Endothelial cell of umbilical vein (primary cell): Measurements from ENCODE around the gene PRKAG2. TPM values are rescaled to one million over a fixed set of nuclear protein-coding genes. Genes with fewer than 3 reads are reported as not detected.

ENCODE experiments used
- BruUV-seq: library from RNA; stranded (reverse); fragments of 400-500 nt; replicated peaks from 2 replicates; lab custom pipeline; 2021; lab: Mats Ljungman, UMichigan
- CTCF ChIA-PET: fragments of 300-600, 350-600 bp; sonication (Branson Sonifier 250); formaldehyde crosslinking; loops from one replicate; lab custom pipeline; 2021; ENCODE audit warnings: antibody characterized with exemption, inconsistent platforms; lab: Charles Lee
- POLR2A ChIA-PET: fragments of 300-600, 350-600 bp; sonication (Branson Sonifier 250); formaldehyde crosslinking; loops from one replicate; lab custom pipeline; 2021; ENCODE audit warnings: antibody characterized with exemption, inconsistent platforms; lab: Charles Lee
- DNase-seq: peaks from one replicate; pipeline ENCODE4 v3.0.0-alpha.2; 2011; ENCODE audit warnings: low read depth, low spot score
- FAIRE-seq: peaks from 2 replicates; lab custom pipeline; 2011; peaks lifted over from hg19 to GRCh38; lab: Jason Lieb, UNC
- H2AFZ ChIP-seq: 2 replicates; pipeline ENCODE4 v1.6.0; 2012; ENCODE audit warnings: low read depth, low read length, control low read depth, inconsistent platforms
- H3K27ac ChIP-seq: 2 replicates; pipeline ENCODE4 v1.5.1; 2011; ENCODE audit warnings: low read depth, mild to moderate bottlenecking, control low read depth, low read length, moderate library complexity; ENCODE audit not compliant: insufficient read depth
- H3K27me3 ChIP-seq, 2 experiments: 2 replicates each; pipeline versions ENCODE4 v1.6.0 to v1.6.1; 2011; ENCODE audit warnings: low read length in 2 of 2, mixed read lengths in 1 of 2; ENCODE audit not compliant: control insufficient read depth in 2 of 2, insufficient read depth in 2 of 2
- H3K36me3 ChIP-seq, 2 experiments: 2 replicates in 1 of 2; 3 replicates in 1 of 2; pipeline ENCODE4 v1.5.1; 2011; ENCODE audit warnings: low read length in 2 of 2, mild to moderate bottlenecking in 1 of 2, moderate library complexity in 1 of 2; ENCODE audit not compliant: control insufficient read depth in 2 of 2, insufficient read depth in 2 of 2; ENCODE audit errors: extremely low read depth in 1 of 2
- H3K4me1 ChIP-seq: 3 replicates; pipeline ENCODE4 v1.5.1; 2011; ENCODE audit warnings: mild to moderate bottlenecking, low read length; ENCODE audit not compliant: control insufficient read depth, insufficient read depth; ENCODE audit errors: extremely low read depth
- H3K4me2 ChIP-seq: 2 replicates; pipeline ENCODE4 v1.6.1; 2011; ENCODE audit warnings: low read length, control low read depth, mixed read lengths; ENCODE audit not compliant: insufficient read depth
- H3K4me3 ChIP-seq, 3 experiments: fragments of 200-600 bp in 1 of 3; sonication (generic), shearing (Covaris generic) in 1 of 3; replicated peaks in 1 of 3; 2 replicates each; pipeline ENCODE4 v1.5.1; 2011 to 2016; ENCODE audit warnings: control low read depth in 3 of 3, low read length in 3 of 3, mild to moderate bottlenecking in 2 of 3, inconsistent platforms in 1 of 3, low read depth in 1 of 3, moderate library complexity in 1 of 3; ENCODE audit not compliant: insufficient read depth in 1 of 3
- H3K79me2 ChIP-seq: 2 replicates; pipeline ENCODE4 v1.6.0; 2012; ENCODE audit warnings: low read length, inconsistent platforms; ENCODE audit not compliant: control insufficient read depth, insufficient read depth
- H3K9ac ChIP-seq: replicated peaks from 2 replicates; pipeline ENCODE3; 2011; ENCODE audit warnings: low read length, control low read depth; ENCODE audit not compliant: insufficient read depth; ENCODE audit errors: extremely low read depth
- H3K9me1 ChIP-seq: replicated peaks from 3 replicates; pipeline ENCODE4 v1.6.0; 2011; ENCODE audit warnings: mild to moderate bottlenecking, low read length; ENCODE audit not compliant: control insufficient read depth, insufficient read depth; ENCODE audit errors: extremely low read depth
- H3K9me3 ChIP-seq: replicated peaks from 2 replicates; pipeline ENCODE4 v1.5.1; 2012; ENCODE audit warnings: low read length, inconsistent platforms; ENCODE audit not compliant: control insufficient read depth, insufficient read depth
- H4K20me1 ChIP-seq: replicated peaks from 2 replicates; pipeline ENCODE3; 2011; ENCODE audit warnings: mild to moderate bottlenecking, low read length; ENCODE audit not compliant: control insufficient read depth, insufficient read depth; ENCODE audit errors: extremely low read depth
- CTCF ChIP-seq, 2 donors: IDR thresholded peaks; 1 replicate in 1 of 2; 2 replicates in 1 of 2; pipeline ENCODE4 v1.5.1; 2011; ENCODE audit warnings: low read length in 2 of 2, mild to moderate bottlenecking in 2 of 2, moderate library complexity in 2 of 2, control low read depth in 1 of 2, inconsistent platforms in 1 of 2, low read depth in 1 of 2; ENCODE audit not compliant: insufficient read depth in 1 of 2; ENCODE audit errors: extremely low read depth in 1 of 2
- EZH2 ChIP-seq: IDR thresholded peaks from 2 replicates; pipeline ENCODE4 v1.6.1; 2012; ENCODE audit warnings: borderline replicate concordance, low read depth, mild to moderate bottlenecking, moderate library complexity, low read length, inconsistent platforms; ENCODE audit not compliant: severe bottlenecking
- FOS ChIP-seq: IDR thresholded peaks from 2 replicates; pipeline ENCODE4 v1.6.1; 2011; ENCODE audit warnings: mild to moderate bottlenecking, low read length, moderate library complexity, borderline replicate concordance; ENCODE audit not compliant: insufficient read depth
- GATA2 ChIP-seq: IDR thresholded peaks from 2 replicates; pipeline ENCODE4 v1.7.0; 2011; ENCODE audit warnings: low read depth, mild to moderate bottlenecking, moderate library complexity, mixed read lengths, low read length; ENCODE audit not compliant: insufficient read length, insufficient read depth
- JUN ChIP-seq: IDR thresholded peaks from 2 replicates; pipeline ENCODE4 v1.6.1; 2011; ENCODE audit warnings: borderline replicate concordance, low read depth; ENCODE audit not compliant: insufficient read length, insufficient read depth
- MAX ChIP-seq: IDR thresholded peaks from 2 replicates; pipeline ENCODE4 v1.6.1; 2011; ENCODE audit not compliant: insufficient read depth, insufficient read length
- MYC ChIP-seq: IDR thresholded peaks from one replicate; pipeline ENCODE4 v1.6.1; 2011; ENCODE audit warnings: mild to moderate bottlenecking, low read depth, low read length
- POLR2A ChIP-seq: IDR thresholded peaks from 2 replicates; pipeline ENCODE4 v1.6.1; 2012; ENCODE audit warnings: low read depth, mild to moderate bottlenecking, control low read depth, low read length
- POLR2AphosphoS5 ChIP-seq: IDR thresholded peaks from 2 replicates; pipeline ENCODE4 v1.6.1; 2012; ENCODE audit warnings: low read depth, mild to moderate bottlenecking, control low read depth, low read length, moderate library complexity; ENCODE audit not compliant: insufficient read depth
- dilution Hi-C: fragments of 300-500 bp; cut with MboI; formaldehyde crosslinking; loops from one replicate; pipeline ENCODE4 v1.15.0; 2019; ENCODE audit warnings: low sequenced_read_pairs; ENCODE audit not compliant: extremely low pct_ligation_motif_present
- intact Hi-C: fragments of 100-400 bp; cut with micrococcal nuclease; formaldehyde crosslinking; loops from one replicate; pipeline ENCODE4 v1.10.0; 2022
- polyA plus RNA-seq, 4 experiments: library from polyadenylated mRNA; depleted of rRNA in 3 of 4; stranded (reverse) in 3 of 4; unstranded in 1 of 4; fragments of >200 nt; gene quantifications; 2 replicates each; pipeline versions ENCODE4 v1.2.1 to v1.2.3, GENCODE V29; 2011 to 2012; ENCODE audit warnings: missing spikeins in 1 of 4
- total RNA-seq: library from RNA; stranded (reverse); gene quantifications from 2 replicates; pipeline ENCODE4 v1.2.3, GENCODE V29; 2021

The PRKAG2 gene
- total and polyA plus RNA-seq, 2 donors (not counting 3 experiments of a cell fraction or from before 2014, with no cell fraction given): 19.3 to 51.5 TPM

GRCh38 chr7:151831606-151832005 lies 45.3 kb downstream of the PRKAG2 start:
- Histone ChIP-seq H3K4me1 (no peaks in the 10 kb centered on the region), H3K36me3 (no peaks in the 10 kb centered on the region), H4K20me1 (no peaks in the 10 kb centered on the region), H3K4me3 (no peak overlapping the region), H3K27me3 (peaks cover 0 to 1% of the 10 kb centered on the region in 2 experiments), H2AFZ (no peak overlapping the region), H3K27ac (no peak overlapping the region), H3K4me2 (no peak overlapping the region), H3K9me1 (no peaks in the 10 kb centered on the region), H3K9ac (no peak overlapping the region), H3K9me3 (no peaks in the 10 kb centered on the region), H3K79me2 (no peaks in the 10 kb centered on the region)
- dilution Hi-C loops: no loop called here
- intact Hi-C loops: no loop called here
- no peak for TF ChIP-seq GATA2
- no peak for TF ChIP-seq POLR2AphosphoS5
- no peak for TF ChIP-seq CTCF (IDR thresholded peaks at IDR 0.05; ENCODE audit: extremely low read depth in 1 of 2, insufficient read depth in 1 of 2, low read depth in 1 of 2, low read length in 2 of 2)
- TF ChIP-seq POLR2A: no peak
- TF ChIP-seq EZH2: no peak
- no peak for TF ChIP-seq JUN
- TF ChIP-seq MAX: no peak
- TF ChIP-seq MYC: no peak
- no peak for TF ChIP-seq FOS
- no peak for DNase-seq
- POLR2A ChIA-PET: no interaction called here
- CTCF ChIA-PET: no interaction called here
- no peak for FAIRE-seq
- BruUV-seq: no TSS peak
